T47D (cell line): ENCODE results near the gene MTHFD1L.

ENCODE experiments used
- DNase-seq, 2 experiments: peaks; one replicate each; pipeline versions ENCODE4 v3.0.0 to v3.0.0-alpha.2; 2011 to 2012; ENCODE audit warnings: low read depth in 1 of 2, low spot score in 1 of 2
- JUND ChIP-seq: IDR thresholded peaks from 2 replicates; pipeline ENCODE4 v1.6.1; 2012; ENCODE audit warnings: low read depth
- in situ Hi-C: cut with HindIII; loops from 2 replicates; pipeline ENCODE4 v1.10.0; 2016; ENCODE audit warnings: low sequenced_read_pairs, low pct_unique_long_range_greater_than_20kb

MTHFD1L gene

GRCh38 chr6:150875841-150876240 is 10.3 kb downstream of the MTHFD1L start:
- in situ Hi-C loops, result no loop called here
- TF ChIP-seq JUND, result no peak
- no peak for DNase-seq

- in situ Hi-C loops, result no loop called here
- peak; percentile 31 to 82 for DNase-seq
- TF ChIP-seq JUND, result no peak
Observed at GRCh38 chr6:150876598-150876997, 11.1 kb downstream of the MTHFD1L start.

- no peak for TF ChIP-seq JUND
- no peak for DNase-seq
- in situ Hi-C loops, result no loop called here
Observed at GRCh38 chr6:150877928-150878327, 12.4 kb downstream of the MTHFD1L start.

- no peak for DNase-seq
- in situ Hi-C loops, result no loop called here
- TF ChIP-seq JUND, result no peak
Observed at GRCh38 chr6:150878347-150879213, 13.1 kb downstream of the MTHFD1L start.

- in situ Hi-C loops, result no loop called here
- TF ChIP-seq JUND, result no peak
Observed at GRCh38 chr6:150880336-150880735, 14.8 kb downstream of the MTHFD1L start.

GRCh38 chr6:150881911-150882481 is 16.5 kb downstream of the MTHFD1L start:
- in situ Hi-C loops, result no loop called here
- no peak for TF ChIP-seq JUND
- no peak for DNase-seq

More at GRCh38 chr6:150880336-150880735, 14.8 kb downstream of the MTHFD1L start:
- no peak for DNase-seq

- no peak for DNase-seq
- TF ChIP-seq JUND, result no peak
- in situ Hi-C loops, result no loop called here
Observed at GRCh38 chr6:150883521-150883920, 18.0 kb downstream of the MTHFD1L start.

- no peak for TF ChIP-seq JUND
- in situ Hi-C loops, result no loop called here
- DNase-seq, result no peak
Observed at GRCh38 chr6:150886155-150886554, 20.7 kb downstream of the MTHFD1L start.

GRCh38 chr6:150887978-150888563 is 22.6 kb downstream of the MTHFD1L start:
- in situ Hi-C loops, result no loop called here
- DNase-seq, result no peak
- TF ChIP-seq JUND, result no peak

- in situ Hi-C loops, result no loop called here
- DNase-seq, result no peak
- no peak for TF ChIP-seq JUND
Observed at GRCh38 chr6:150890346-150890745, 24.8 kb downstream of the MTHFD1L start.

- TF ChIP-seq JUND, result no peak
- in situ Hi-C loops, result no loop called here
- DNase-seq, result peak; percentile 13 to 76
Observed at GRCh38 chr6:150891888-150892485, 26.5 kb downstream of the MTHFD1L start.

GRCh38 chr6:150894191-150894744 is 28.8 kb downstream of the MTHFD1L start:
- no peak for DNase-seq
- in situ Hi-C loops, result no loop called here
- no peak for TF ChIP-seq JUND
